HG02973 (cell line): ENCODE measurements around the gene GRIA3.
"Not testable (repeated sequence)": the region's sequence is repeated elsewhere in the genome, so short reads cannot be mapped to it uniquely, and the experiment has no call there.

Experiments
- ATAC-seq: cut with Tn5 transposase; IDR thresholded peaks from one replicate; pipeline ENCODE4 v1.9.1; 2021; ENCODE audit warnings: moderate library complexity; ENCODE audit not compliant: unreplicated experiment

The GRIA3 gene

DNA sequence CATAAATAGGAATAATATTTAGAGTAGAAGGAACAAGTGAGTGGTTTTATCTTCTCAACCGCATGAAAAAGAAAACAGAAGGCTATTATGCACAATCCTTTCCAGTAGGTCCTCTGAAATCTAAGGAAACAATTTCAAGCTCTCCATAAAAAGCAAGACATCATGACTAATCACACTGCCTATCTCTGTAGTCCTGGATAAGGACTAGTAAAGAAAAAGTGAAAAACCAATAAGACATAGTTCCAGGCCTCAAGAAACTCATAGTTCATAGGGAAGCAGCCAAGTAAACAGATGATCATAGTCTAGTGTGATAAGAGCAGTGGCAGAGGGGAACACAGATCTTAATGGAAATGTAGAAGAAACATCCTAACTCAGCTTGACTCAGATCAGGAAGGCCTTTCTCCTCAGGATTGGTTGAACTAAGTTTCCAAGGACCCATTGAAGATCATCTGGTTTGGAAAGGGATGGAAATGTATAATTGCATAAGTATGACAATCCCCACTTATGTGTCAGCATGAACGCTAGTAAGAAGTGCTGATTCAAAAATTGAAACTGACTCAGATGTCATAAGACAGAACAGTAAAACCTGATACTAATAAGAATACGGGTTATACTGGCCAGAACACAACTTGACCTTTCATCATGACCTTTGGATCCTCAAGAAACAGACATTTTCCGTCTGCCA is 155.3 kb downstream of the GRIA3 start:
- ATAC-seq: peak; percentile 65

DNA sequence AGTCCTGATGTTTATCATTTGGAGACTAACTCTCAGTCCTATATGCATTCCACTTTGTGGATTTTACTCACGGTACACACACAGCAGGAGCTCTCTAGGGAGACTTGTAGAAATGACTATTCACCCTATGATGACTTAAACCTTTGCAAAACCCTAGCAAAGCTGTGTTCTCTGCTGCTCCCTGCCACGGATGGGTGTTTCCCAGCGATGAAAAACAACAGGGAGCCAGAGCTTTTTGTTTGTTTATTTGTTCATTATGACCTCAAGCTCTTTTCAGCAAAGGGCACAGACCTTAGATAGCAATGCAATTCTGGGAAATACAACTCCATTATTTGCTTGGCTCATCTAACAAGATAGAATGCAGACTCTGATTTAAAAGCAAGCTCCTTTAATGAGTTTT is 156.6 kb downstream of the GRIA3 start:
- ATAC-seq: peak; percentile 45

DNA sequence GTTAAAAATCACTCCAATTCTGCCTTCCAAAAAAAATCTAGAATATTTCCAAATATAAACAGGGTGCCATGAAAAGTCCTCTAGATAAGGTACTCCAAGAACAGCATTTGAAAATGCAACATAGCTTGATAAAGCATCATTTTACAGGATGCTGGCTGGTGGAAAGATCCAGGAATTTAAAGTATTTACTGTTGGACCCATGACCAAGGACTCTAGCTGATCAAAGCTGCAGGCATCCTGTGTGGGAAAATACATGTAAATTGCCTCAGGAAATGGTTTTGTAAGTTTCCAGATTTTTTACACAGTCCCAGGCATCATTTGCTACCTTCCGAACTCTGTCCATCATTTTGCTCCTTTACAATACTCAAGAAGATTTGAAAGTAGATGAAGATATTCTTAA is 164.4 kb downstream of the GRIA3 start:
- no peak for ATAC-seq

DNA sequence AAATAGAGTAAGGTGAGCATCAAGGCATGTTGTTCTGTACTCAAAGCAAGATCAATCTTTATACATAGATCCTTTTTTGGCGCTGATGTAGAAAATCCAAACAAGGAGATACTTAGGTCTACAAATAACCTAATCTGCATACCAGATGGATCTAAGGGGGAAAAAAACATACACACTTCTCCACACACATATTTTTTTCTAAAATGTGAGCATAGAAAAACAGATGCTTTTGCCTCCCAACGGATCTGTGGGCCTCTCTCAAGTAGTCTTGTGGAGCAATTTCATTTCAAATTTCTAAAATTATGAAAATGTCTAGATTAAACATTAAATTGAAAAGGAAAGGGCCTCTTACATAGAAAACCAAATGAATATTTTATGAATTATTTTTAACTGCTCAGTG is 166.1 kb downstream of the GRIA3 start:
- ATAC-seq: no peak

DNA sequence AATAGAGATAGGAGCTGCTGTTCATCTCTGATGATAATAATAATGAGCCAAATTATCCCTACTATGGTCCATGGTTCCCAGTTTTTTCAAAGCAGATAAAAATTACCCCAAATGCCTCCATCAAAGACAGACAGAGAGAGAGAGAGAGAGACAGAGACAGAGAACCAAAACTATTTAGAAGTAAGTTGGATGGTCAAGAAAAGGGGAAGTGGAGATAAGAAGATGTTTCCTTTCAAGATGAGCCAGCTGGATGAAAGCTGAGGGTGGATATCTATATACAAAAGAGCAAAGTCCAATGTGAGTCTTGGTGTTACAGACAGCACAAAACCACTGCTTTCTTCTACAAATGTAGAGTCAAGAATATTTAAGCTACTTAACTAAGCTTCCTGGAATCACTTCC is 173.9 kb downstream of the GRIA3 start:
- ATAC-seq: peak; percentile 98

DNA sequence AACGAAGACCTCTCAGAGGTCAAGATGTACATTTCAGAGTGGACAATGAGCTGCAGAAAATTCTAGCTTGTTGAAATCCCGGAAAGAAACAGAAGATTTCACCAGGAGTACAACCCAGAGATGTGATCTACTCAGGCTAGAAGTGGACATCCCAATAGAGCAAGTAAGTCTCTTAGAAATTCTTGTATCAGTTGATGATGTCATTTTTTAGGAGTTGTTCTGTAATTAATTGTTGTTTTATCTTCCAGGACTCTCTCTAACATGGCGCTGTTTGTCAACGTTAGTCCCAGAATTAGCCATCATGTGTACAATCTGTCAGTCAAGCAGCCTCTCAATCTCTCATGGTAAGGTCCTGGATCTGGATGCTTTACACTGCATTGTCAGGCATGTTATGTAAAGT is 174.4 kb downstream of the GRIA3 start:
- ATAC-seq: no peak

DNA sequence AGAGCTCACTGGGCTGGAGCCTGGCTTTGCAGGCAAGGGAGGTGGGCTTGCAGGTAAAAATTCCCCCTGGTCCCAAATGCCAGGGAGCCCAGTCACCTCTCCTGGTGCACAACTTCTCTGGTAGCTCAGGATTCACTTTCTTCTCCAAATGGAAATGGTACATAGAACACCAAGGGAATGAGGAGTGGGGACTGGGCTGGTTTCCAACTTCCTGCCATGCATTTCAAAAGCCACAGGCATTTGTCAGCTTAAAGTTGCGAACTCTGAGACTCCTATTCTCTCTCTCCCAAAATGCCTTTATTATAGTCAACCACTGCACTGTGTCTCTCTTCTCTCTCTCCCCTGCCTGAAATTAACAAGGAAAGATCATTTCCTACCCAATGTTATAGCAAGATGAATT is 177.3 kb downstream of the GRIA3 start:
- ATAC-seq: no peak

DNA sequence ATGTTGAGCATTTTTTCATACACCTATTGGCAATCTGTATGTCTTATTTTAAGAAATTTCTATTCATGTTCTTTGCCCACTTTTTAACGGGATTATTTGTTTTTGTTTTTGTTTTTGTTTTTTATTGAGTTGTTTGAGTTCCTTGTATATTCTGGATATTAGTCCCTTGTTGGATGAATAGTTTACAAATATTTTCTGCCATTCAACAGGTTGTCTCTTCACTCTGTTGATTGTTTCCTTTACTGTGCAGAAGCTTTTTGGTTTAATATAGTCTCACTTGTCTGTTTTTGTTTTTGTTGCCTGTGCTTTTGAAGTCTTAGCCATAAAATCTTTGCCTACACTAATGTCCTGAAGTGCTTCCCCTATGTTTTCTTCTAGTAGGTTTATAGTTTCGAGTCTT is 202.1 kb downstream of the GRIA3 start:
- not testable (repeated sequence) for ATAC-seq

DNA sequence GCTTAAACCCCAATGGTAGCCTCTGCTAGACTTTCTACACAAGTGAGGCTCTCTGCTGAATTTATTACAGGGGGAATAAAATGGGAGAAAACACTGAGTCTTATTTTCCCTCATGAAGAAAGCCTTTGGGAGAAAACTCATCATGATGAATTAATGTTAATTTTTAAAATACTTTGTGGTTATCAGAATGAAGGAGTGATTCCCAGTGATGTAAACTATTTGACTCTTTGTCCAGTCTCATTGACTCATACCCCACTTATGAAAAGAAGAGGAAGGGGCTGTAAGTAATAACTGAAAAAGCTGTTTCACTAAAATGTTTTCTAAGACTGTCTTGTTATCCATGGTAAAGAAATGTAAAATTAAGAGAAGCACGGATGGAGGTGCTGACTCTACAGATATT is 208.8 kb downstream of the GRIA3 start:
- no peak for ATAC-seq

DNA sequence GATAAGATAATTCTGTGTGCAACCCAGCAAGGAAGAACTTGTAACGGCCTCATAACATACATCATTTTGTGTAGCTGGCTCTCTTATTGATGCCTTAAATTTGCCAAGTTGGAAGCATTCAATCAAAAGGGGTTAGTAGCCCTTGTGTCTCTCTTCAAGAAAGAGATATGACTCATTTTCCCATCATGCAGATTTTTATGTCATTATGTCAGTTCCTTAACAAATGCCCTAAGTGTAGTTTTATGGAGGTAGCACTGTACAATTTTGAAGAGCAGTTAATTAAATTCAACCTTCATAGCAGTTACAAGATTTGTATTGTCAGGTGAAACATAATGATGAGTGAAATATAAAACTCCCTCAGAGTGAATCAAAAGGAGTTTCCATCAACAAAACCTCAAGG is 215.6 kb downstream of the GRIA3 start:
- ATAC-seq: no peak

DNA sequence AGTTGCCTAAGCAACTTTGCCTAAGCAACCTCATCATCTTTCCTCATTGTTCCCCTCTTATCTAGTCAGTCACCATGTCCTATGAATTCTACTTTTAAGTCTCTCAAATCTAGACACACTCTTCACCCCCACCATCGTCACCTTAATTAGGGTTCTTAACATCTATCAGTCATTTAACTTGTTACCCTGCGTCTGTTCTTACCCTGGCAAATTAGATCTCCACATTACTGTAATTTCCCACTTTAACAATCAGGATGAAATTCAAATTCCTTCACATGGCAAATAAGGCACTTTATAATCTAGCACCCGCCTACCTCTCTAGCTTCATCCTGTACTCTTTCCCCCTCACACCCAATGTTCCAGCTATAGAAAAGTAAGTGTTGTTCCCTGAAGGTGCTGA is 221.2 kb downstream of the GRIA3 start:
- ATAC-seq: no peak

DNA sequence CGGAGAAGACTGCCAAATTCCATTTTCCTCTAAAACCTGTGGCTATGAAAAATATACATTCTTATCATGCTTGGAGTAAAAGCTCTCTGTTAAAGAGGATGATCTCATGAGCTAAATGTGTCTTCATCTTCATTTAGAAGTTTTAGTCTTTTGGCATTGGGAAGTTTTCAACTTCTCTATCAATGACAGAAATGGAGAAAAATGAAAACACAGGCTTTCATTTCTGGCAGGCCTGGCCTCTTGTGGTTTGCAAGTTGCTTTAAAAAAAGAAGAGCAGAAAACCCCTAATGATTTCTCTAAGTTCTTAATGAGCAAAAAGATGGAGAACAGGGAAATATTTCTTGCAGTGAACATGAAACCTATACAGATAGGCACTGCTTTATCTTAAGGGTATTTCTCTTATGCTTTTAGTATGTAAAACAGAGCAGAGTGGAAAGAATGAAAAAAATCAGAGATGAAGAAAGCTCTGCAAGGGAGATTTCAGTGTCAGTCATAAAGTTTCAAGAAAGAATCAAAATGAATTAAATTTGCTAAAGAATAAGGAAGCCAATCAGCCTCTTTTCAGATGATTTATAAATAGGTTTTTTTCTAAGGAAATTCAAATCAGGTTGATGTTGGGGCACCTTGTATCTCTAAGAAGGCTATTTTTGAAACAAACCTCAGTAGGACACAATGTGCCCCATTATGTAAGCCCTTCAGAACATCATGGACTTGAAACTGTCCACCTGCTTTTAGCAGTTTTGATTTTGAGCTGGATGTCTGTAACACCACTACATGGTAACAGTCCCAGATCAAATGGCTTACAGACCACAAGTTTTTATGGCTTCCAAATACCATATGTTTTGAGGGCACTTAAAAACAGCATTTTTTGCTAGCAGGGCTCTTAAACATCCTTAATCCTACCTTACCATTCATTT is 225.0 kb downstream of the GRIA3 start:
- peak; percentile 39 for ATAC-seq

DNA sequence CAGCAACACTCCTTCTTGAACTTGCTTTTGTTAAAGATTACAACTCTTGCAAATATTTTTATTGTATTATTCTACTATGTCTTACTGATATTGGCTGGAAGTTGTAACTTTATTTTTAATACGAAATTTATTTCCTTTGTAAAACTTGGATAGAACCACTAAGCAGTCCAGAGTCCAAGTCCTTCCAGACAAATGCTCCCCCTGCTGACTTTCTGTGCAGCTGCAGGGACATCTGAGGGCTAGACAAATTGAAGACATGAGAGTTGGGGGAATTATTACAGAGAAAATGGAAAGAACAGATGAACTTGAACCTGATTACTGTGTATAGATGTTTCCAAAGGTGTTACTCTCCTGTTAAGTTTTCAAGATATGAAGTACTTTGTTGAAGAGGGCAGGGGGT is 238.8 kb downstream of the GRIA3 start:
- no peak for ATAC-seq

DNA sequence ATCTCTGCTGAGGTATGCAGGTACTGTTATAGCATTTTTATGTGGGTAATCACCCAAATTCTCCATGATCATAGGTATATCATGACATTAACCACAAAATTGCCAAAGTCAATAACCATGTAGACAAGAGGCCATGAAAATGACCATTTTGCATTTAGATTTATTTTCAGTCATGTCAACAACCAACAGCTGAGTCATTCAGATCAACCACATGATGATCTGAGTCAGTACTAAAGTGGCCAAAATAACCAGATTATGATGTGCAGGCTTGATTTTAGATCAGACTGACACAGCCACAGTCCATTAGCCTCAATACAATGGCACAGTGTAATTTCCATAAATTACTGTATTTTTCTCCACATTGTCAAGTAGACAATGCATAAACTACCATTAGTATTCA is 240.5 kb downstream of the GRIA3 start:
- ATAC-seq: peak; percentile 95

DNA sequence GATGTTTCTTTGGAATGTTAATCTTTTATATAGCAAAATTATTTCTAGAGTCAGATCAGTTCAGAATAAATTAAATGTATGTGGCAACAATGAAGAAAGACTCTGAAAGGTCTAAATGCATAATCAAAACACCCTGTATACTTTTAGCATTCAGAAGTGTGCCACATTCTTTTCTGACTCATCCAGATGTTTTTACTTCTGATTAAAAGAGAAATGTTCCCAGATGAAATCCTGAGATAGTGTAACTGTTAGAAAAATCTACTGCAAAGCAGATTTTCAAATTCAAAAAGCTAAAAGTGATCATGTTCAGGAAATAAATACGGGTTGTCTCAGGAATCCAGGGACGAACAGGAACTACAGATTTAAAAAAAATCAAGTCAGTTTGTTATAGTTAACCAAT is 241.4 kb downstream of the GRIA3 start:
- ATAC-seq: no peak

DNA sequence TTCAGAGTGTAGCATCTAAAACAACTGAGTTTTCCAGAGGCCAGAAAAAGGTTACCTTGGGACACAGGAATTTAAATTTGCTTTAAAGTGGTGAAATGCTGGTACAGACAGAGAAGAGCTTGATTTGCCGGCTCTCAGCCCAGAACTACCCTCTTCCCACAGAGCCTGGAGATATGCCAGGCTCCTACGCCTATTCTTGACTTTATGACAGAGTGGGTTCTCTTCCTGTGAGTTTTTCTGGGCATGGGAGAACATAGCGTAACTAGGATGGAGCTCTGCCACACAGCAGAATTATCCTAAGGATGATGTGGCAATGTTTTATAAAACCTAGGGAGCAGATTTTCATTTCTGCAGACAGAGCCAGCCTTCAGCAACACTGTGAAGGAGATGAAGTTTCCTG is 241.8 kb downstream of the GRIA3 start:
- no peak for ATAC-seq

DNA sequence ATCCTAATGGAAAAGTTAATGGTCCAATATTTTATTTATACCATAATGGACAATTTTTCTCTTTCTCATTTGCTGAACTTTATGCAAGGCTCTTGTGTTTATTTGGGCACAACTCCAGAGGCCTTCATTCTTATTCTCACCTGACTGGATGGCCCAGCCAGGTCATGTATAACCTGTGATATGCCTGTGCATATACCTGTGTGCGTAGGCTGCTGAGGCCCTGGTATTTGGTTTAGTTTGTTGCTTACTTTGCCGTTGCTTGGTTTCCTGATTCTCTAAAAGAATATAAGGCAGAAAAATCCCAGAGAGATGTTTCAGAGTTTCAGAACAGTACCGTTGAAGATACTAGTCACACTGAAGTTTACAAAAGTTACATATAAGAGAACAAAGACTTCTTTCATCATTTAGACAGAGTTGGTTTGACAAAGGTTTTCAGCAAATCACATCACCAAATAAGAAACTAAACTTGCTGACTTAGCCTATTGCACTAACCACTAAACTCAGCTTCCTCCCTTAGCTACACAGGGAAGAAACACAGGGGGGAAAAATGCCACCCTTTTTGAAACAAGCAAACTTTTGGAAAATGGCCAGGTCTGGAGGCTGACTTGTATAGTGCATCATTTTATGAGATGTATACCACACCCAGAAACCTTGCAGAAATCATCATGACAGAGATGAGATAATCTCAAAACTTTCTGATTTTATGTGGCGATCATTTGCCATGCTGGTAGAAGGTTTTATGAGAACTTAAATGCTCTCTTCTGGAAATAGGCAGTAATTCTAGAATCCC is 248.5 kb downstream of the GRIA3 start:
- ATAC-seq: no peak

DNA sequence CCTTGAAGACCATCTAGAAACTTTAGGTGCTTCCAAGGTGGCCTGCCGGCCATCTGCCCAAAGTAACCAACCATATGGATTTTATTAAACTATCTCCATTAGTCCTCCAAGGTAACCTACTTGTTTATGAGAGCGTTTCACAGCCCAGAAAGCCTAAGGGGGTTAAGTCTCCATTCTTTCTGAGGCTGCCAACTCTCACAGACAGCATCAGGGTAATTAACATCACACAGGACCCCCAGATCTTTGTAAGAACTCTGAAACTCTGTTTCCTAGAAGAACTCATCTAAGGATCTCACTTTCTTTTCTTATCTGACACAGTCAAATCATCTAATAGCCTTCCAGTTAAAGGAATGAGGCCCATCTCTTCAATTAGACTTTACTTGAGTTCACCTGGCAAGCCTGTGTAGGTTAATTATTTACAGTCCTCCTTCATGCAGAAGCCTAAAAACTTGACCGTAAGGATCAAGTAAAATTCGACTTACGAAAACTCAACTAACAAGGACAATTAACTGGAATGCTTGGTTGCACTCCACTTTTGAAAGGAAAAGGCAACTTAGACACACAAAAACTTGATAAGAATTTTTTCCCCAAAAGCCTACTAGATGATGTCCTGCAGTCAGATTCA is 252.5 kb downstream of the GRIA3 start:
- ATAC-seq: no peak

DNA sequence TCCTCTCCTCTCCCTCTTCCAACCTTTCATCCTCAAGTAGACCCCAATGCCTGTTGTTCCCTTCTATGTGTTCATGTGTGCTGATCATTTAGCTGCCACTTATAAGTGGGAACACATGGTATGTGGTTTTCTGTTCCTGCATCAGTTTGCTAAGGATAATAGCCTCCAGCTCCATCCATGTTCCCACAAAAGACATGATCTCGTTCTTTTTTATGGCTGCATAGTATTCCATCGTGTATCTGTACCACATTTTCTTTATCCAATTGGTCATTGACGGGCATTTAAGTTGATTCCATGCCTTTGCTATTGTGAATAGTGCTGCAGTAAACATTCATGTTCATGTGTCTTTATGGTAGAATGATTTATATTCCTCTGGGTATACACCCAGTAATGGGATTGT is 255.8 kb downstream of the GRIA3 start:
- not testable (repeated sequence) for ATAC-seq

DNA sequence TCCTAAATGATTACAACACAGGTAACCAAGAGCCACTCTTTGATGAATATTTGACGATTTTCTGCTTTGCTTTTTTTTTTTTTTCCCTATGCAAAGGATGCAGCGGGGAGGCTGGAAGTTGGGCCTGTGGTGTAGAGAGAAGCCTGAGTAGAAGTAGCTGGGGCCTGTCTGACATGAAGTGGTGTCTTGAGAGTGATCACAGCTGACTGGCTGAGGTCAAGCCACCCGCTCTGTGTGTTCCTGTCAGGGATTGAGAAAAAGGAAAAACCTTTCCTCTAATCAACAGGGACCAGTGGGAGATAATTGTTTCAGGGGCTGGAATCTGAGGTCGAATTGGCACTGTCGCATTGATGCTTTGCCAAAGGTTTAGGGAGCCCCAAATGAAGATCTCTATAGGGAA is 258.7 kb downstream of the GRIA3 start:
- ATAC-seq: no peak

DNA sequence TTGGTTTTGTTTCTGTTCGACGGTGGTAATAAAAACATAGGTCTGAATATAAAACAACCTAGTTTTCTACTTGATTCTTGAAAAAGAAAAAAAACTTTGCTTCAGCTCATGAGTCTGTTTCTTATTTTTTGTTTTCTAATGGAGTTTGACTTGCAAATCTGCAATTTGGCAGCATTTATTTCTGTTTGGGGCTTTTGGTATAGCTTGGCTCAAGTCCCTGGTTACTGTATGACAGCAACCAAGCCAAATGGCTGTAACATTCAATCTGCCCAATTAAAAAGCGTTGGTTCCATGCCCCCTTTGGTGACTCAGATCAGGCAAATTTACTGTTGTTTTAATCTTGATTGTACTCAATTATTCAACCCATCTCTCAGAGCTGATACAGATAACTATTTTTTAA is 263.4 kb downstream of the GRIA3 start:
- no peak for ATAC-seq
